GM12878 (cell line): ENCODE data around the gene IL1B. TPM values are rescaled to one million over a fixed set of nuclear protein-coding genes. Genes with fewer than 3 reads are reported as not detected.

ENCODE experiments used
- ATAC-seq: fragments of 200-7000 bp; cut with Tn5 transposase; 3 replicates; pipeline ENCODE4 v1.9.1; 2020; ENCODE audit warnings: mild to moderate bottlenecking, moderate library complexity
- BruUV-seq: library from RNA; stranded (reverse); fragments of 400-500 nt; replicated peaks from 2 replicates; lab custom pipeline; 2021; lab: Mats Ljungman, UMichigan
- CTCF ChIA-PET: fragments of 300-600 bp; sonication (Branson Sonifier 250); formaldehyde crosslinking; extraction: SDS; loops from one replicate; lab custom pipeline; 2021; ENCODE audit warnings: inconsistent platforms; lab: Yijun Ruan, JAX
- POLR2A ChIA-PET: fragments of 350-600 bp; formaldehyde crosslinking; extraction: SDS; loops from one replicate; lab custom pipeline; 2021; ENCODE audit warnings: inconsistent platforms; lab: Charles Lee
- RAD21 ChIA-PET: fragments of 300-600 bp; sonication (Branson Sonifier 250); formaldehyde crosslinking; loops from one replicate; lab custom pipeline; 2023; ENCODE audit warnings: antibody characterized with exemption; ENCODE audit not compliant: unreplicated experiment; lab: Charles Lee
- SMC1A ChIA-PET: fragments of 300-600 bp; sonication (Branson Sonifier 250); formaldehyde crosslinking; loops from one replicate; lab custom pipeline; 2023; ENCODE audit not compliant: unreplicated experiment, uncharacterized antibody; lab: Charles Lee
- DNase-seq: peaks from one replicate; pipeline ENCODE4 v3.0.0-alpha.2; 2011; ENCODE audit warnings: low read depth, low spot score
- FAIRE-seq: peaks from 3 replicates; lab custom pipeline; 2011; peaks lifted over from hg19 to GRCh38; lab: Jason Lieb, UNC
- H2AFZ ChIP-seq: 2 replicates; pipeline ENCODE4 v1.6.0; 2011; ENCODE audit warnings: low read depth, low read length, control low read depth; ENCODE audit not compliant: control insufficient read depth
- H3K27ac ChIP-seq: 2 replicates; pipeline ENCODE4 v1.5.1; 2011; ENCODE audit warnings: control low read depth; ENCODE audit not compliant: control insufficient read depth, insufficient read depth
- H3K27me3 ChIP-seq, 2 experiments: replicated peaks in 1 of 2; 2 replicates each; pipeline versions ENCODE4 v1.6.0 to v1.6.1; 2011; ENCODE audit warnings: low read length in 1 of 2; ENCODE audit not compliant: control insufficient read depth in 2 of 2, insufficient read depth in 2 of 2
- H3K36me3 ChIP-seq, 2 experiments: 2 replicates each; pipeline ENCODE4 v1.5.1; 2011; ENCODE audit warnings: low read length in 1 of 2; ENCODE audit not compliant: control insufficient read depth in 2 of 2, insufficient read depth in 2 of 2
- H3K4me1 ChIP-seq: 2 replicates; pipeline ENCODE4 v1.6.1; 2011; ENCODE audit warnings: mild to moderate bottlenecking, low read length, moderate library complexity, mixed read lengths; ENCODE audit not compliant: control insufficient read depth, insufficient read depth
- H3K4me2 ChIP-seq: 2 replicates; pipeline ENCODE4 v1.6.0; 2011; ENCODE audit warnings: control low read depth; ENCODE audit not compliant: control insufficient read depth, insufficient read depth
- H3K4me3 ChIP-seq: fragments of 200-600 bp; sonication (generic); 2 replicates; pipeline ENCODE4 v1.5.1; 2016
- H3K79me2 ChIP-seq: 2 replicates; pipeline ENCODE4 v1.6.0; 2011; ENCODE audit warnings: low read length; ENCODE audit not compliant: control insufficient read depth, insufficient read depth
- H3K9ac ChIP-seq: 2 replicates; pipeline ENCODE4 v1.8.0; 2011; ENCODE audit warnings: low read length, control low read depth, mixed read lengths; ENCODE audit not compliant: control insufficient read depth, insufficient read depth
- H3K9me3 ChIP-seq: replicated peaks from 3 replicates; pipeline ENCODE4 v1.5.1; 2011; ENCODE audit warnings: mild to moderate bottlenecking, low read length; ENCODE audit not compliant: control insufficient read depth, insufficient read depth
- H4K20me1 ChIP-seq: 2 replicates; pipeline ENCODE4 v1.6.0; 2011; ENCODE audit not compliant: control insufficient read depth, insufficient read depth
- ATF2 ChIP-seq: IDR thresholded peaks from 2 replicates; pipeline ENCODE4 v1.6.1; 2012; ENCODE audit warnings: low read length, inconsistent platforms
- BCL11A ChIP-seq: IDR thresholded peaks from 2 replicates; pipeline ENCODE4 v1.6.1; 2011; ENCODE audit warnings: low read depth, low read length
- BHLHE40 ChIP-seq, 2 experiments: fragments of 450-650 bp in 1 of 2; IDR thresholded peaks; 2 replicates each; pipeline ENCODE4 v1.6.1; 2011 to 2017; ENCODE audit warnings: low read depth in 2 of 2, borderline replicate concordance in 1 of 2, improper control_type of control experiment in 1 of 2, low read length in 1 of 2, mild to moderate bottlenecking in 1 of 2
- CEBPB ChIP-seq, 2 experiments: fragments of 150-350 bp in 1 of 2; IDR thresholded peaks; 2 replicates each; pipeline ENCODE4 v1.6.1; 2012 to 2014; ENCODE audit warnings: low read depth in 2 of 2, low read length in 2 of 2, borderline replicate concordance in 1 of 2, inconsistent platforms in 1 of 2
- CREM ChIP-seq: IDR thresholded peaks from 2 replicates; pipeline ENCODE4 v1.6.1; 2014; ENCODE audit warnings: antibody characterized with exemption, low read depth
- EED ChIP-seq: sonication (generic); IDR thresholded peaks from 2 replicates; pipeline ENCODE4 v1.6.1; 2016; ENCODE audit warnings: antibody characterized with exemption, low read depth
- FOXM1 ChIP-seq: IDR thresholded peaks from 2 replicates; pipeline ENCODE4 v1.6.1; 2012; ENCODE audit warnings: low read depth, mild to moderate bottlenecking, inconsistent platforms, low read length, moderate library complexity
- GABPA ChIP-seq: IDR thresholded peaks from 2 replicates; pipeline ENCODE4 v1.6.1; 2014; ENCODE audit warnings: antibody characterized with exemption, low read depth, mild to moderate bottlenecking, inconsistent platforms
- MLLT1 ChIP-seq: fragments of 450-650 bp; IDR thresholded peaks from 2 replicates; pipeline ENCODE4 v1.6.1; 2016; ENCODE audit warnings: mild to moderate bottlenecking
- RAD51 ChIP-seq: fragments of 450-650 bp; IDR thresholded peaks from 2 replicates; pipeline ENCODE4 v1.6.1; 2016; ENCODE audit warnings: moderate library complexity, mild to moderate bottlenecking, inconsistent platforms
- RB1 ChIP-seq: fragments of 450-650 bp; formaldehyde crosslinking; IDR thresholded peaks from 2 replicates; pipeline ENCODE4 v1.6.1; 2017; ENCODE audit warnings: mild to moderate bottlenecking, borderline replicate concordance
- RELB ChIP-seq: fragments of 450-650 bp; IDR thresholded peaks from 2 replicates; pipeline ENCODE4 v1.6.1; 2017; ENCODE audit warnings: low read depth, mild to moderate bottlenecking, moderate library complexity
- RUNX3 ChIP-seq: IDR thresholded peaks from 2 replicates; pipeline ENCODE4 v1.6.1; 2012; ENCODE audit warnings: low read length, inconsistent platforms
- SKIL ChIP-seq: fragments of 450-650 bp; IDR thresholded peaks from 2 replicates; pipeline ENCODE4 v1.6.1; 2017; ENCODE audit warnings: mild to moderate bottlenecking, low read depth, inconsistent platforms; ENCODE audit not compliant: poor library complexity, severe bottlenecking
- STAT3 ChIP-seq: IDR thresholded peaks from 2 replicates; pipeline ENCODE4 v1.6.1; 2011; ENCODE audit warnings: low read depth, low read length, improper control_type of control experiment
- TCF7 ChIP-seq: IDR thresholded peaks from 2 replicates; pipeline ENCODE4 v1.6.1; 2014; ENCODE audit warnings: antibody characterized with exemption, borderline replicate concordance
- ZBED1 ChIP-seq: IDR thresholded peaks from 2 replicates; pipeline ENCODE4 v1.6.1; 2016; ENCODE audit warnings: borderline replicate concordance
- WGBS: methylation state at CpG from one replicate; pipeline ENCODE4 v1.1.6; 2016; ENCODE audit warnings: low lambda C conversion rate; ENCODE audit not compliant: insufficient replicate concordance, insufficient coverage; ENCODE audit errors: missing lambda C conversion rate; 5-methylcytosine and 5-hydroxymethylcytosine counted together
- in situ Hi-C: fragments of 300-500 bp; cut with MboI; formaldehyde crosslinking; loops from 9 replicates; pipeline ENCODE4 v1.14.3; 2018; ENCODE audit warnings: mixed read lengths
- intact Hi-C: fragments of 100-400 bp; cut with micrococcal nuclease; formaldehyde crosslinking; loops from one replicate; pipeline ENCODE4 v1.14.2; 2022; ENCODE audit not compliant: unreplicated experiment
- polyA plus RNA-seq, 11 experiments: library from polyadenylated mRNA; depleted of rRNA in 4 of 11; unstranded in 6 of 11; stranded (reverse) in 5 of 11; fragments of >200 nt; fragmentation: Nextera tagmentation in 4 of 11; fragmentation: Illumina TruSeq in 1 of 11; extraction: Ambion mirVana in 4 of 11; extraction: Trizol in 1 of 11; gene quantifications; 1 replicate in 1 of 11; 2 replicates in 10 of 11; pipeline versions ENCODE4 v1.2.1 to v1.2.3, GENCODE V29; 2011 to 2016; ENCODE audit warnings: inconsistent platforms in 2 of 11, missing spikeins in 2 of 11, low read depth in 1 of 11
- total RNA-seq, 4 experiments: library from RNA; depleted of rRNA in 3 of 4; stranded (reverse); fragments of >200 nt in 3 of 4; fragmentation: Illumina TruSeq in 1 of 4; extraction: Trizol in 1 of 4; gene quantifications; 2 replicates each; pipeline versions ENCODE4 v1.2.1 to v1.2.3, GENCODE V29; 2013 to 2021

Gene IL1B
- total and polyA plus RNA-seq, 10 of the 15 experiments (the other 5 are each of a cell fraction or from before 2014, with no cell fraction given) = 0.20 to 1.6 (median 0.84) TPM

GRCh38 chr2:112793449-112793978 lies 43.1 kb downstream of the IL1B start:
- ATAC-seq (peak; percentile 70), FAIRE-seq (no peak), DNase-seq (no peak)
- CTCF ChIA-PET = interaction anchor here (0.6 to 0.9 kb wide), 4 partner anchors 11 to 92 kb away, joined by 3 to 5 read pairs (median 4); no protein-coding TSS in a partner anchor
- Histone ChIP-seq H3K9ac (no peak overlapping the region), H3K4me2 (0 out of 2 replicates have a peak overlapping the region, but pooled peaks have one; percentile 35), H3K36me3 (no peaks in the 10 kb centered on the region), H3K79me2 (no peaks in the 10 kb centered on the region), H3K27me3 (no peaks in the 10 kb centered on the region), H4K20me1 (no peaks in the 10 kb centered on the region), H3K9me3 (peaks cover 2% of the 10 kb centered on the region; the same call in 2 of the 3 replicates), H3K4me1 (peaks cover 13% of the 10 kb centered on the region), H3K4me3 (no peak overlapping the region), H3K27ac (peak overlapping the region; percentile 64), H2AFZ (peak overlapping the region; percentile 6)
- POLR2A ChIA-PET = interaction anchor here (0.6 to 2.1 kb wide), 5 partner anchors 9 to 40 kb away, joined by 3 to 7 read pairs (median 4); partner anchors contain the start of gene IL1A
- intact Hi-C loops = no loop called here
- SMC1A ChIA-PET = interaction anchor here (0.7 to 6.5 kb wide), 11 partner anchors 10 to 147 kb away, joined by 3 to 57 read pairs (median 4); partner anchors contain the start of gene IL1A
- RAD21 ChIA-PET = interaction anchor here (0.6 to 1.5 kb wide), 7 partner anchors 10 to 148 kb away, joined by 3 to 7 read pairs (median 3); partner anchors contain the start of gene IL1A
- no TSS peak for BruUV-seq
- in situ Hi-C loops = no loop called here
- WGBS = 4% methylated on average over 3 of the region's 3 CpGs
- TF ChIP-seq RUNX3 (peak; percentile 64), EED (peak; percentile 90), STAT3 (no peak), ATF2 (0 out of 2 replicates have a peak, but pooled peaks have one; percentile 22), RELB (no peak), FOXM1 (peak; percentile 39; the same call in 1 of the 2 replicates), CEBPB (IDR thresholded peaks at IDR 0.05; ENCODE audit: borderline replicate concordance in 1 of 2, low read depth in 2 of 2, low read length in 2 of 2) (no peak), BCL11A (0 out of 2 replicates have a peak, but pooled peaks have one; percentile 19), TCF7 (peak; percentile 77), MLLT1 (no peak), RB1 (no peak), BHLHE40 (IDR thresholded peaks at IDR 0.05; ENCODE audit: borderline replicate concordance in 1 of 2, low read depth in 2 of 2, low read length in 1 of 2) (no peak), GABPA (peak; percentile 51; the same call in 1 of the 2 replicates), CREM (peak; percentile 39; the same call in 1 of the 2 replicates), RAD51 (no peak), ZBED1 (peak; percentile 41; the same call in 1 of the 2 replicates), SKIL (peak; percentile 56)
